ENCODE results near the gene SLC30A2.

SLC30A2 gene

DNA sequence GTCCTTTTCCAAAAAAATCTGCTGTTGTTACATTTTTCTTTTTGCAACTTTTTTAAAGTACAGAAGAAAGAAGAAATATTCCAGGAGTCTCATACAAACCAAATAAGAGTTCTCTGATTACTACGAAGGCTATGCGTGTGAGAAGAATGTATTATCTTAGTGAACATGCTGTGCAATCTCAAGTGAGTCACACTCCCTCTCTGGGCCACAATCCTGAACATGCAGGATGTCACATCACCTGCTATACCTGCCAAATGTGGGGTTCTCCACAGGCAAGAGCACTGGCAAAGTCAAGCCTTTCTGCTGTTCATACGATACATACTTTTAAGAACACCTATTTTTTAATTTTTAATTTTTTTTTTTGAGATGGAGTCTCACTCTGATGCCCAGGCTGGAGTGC lies 43.2 kb upstream of the SLC30A2 start:
- TF ChIP-seq, protein P1, sequence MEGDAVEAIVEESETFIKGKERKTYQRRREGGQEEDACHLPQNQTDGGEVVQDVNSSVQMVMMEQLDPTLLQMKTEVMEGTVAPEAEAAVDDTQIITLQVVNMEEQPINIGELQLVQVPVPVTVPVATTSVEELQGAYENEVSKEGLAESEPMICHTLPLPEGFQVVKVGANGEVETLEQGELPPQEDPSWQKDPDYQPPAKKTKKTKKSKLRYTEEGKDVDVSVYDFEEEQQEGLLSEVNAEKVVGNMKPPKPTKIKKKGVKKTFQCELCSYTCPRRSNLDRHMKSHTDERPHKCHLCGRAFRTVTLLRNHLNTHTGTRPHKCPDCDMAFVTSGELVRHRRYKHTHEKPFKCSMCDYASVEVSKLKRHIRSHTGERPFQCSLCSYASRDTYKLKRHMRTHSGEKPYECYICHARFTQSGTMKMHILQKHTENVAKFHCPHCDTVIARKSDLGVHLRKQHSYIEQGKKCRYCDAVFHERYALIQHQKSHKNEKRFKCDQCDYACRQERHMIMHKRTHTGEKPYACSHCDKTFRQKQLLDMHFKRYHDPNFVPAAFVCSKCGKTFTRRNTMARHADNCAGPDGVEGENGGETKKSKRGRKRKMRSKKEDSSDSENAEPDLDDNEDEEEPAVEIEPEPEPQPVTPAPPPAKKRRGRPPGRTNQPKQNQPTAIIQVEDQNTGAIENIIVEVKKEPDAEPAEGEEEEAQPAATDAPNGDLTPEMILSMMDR (IDR thresholded peaks at IDR 0.05; ENCODE audit: borderline replicate concordance, control extremely low read depth, extremely low read depth, insufficient read depth, missing control alignments) = no peak
- in situ Hi-C loops (cut with MboI; ENCODE audit: low sequenced_read_pairs, unreplicated experiment) = no loop called here
- DNase-seq (ENCODE audit: low spot score) = no peak

DNA sequence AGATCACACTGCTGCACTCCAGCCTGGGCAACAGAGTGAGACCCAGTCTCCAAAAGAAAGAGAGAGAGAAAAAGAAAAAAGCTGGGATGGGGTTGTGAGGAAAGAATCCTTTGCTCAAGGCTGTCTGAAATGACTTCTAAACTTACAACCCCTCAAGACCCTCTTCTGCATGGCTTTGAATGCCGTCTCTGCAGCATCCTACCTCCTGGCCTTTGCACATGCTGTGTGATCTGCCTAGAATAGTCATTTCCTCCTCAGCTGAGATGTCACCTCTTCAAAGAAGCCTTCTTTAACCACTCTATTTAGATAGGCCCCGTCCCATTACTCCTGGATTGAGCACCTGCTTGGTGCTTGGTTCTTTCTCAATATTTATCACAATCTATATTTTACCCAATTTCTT lies 38.9 kb upstream of the SLC30A2 start:
- in situ Hi-C loops (cut with MboI; ENCODE audit: low sequenced_read_pairs, unreplicated experiment) = no loop called here
- no peak for DNase-seq (ENCODE audit: low spot score)
- TF ChIP-seq, protein P1 (IDR thresholded peaks at IDR 0.05; ENCODE audit: borderline replicate concordance, control extremely low read depth, extremely low read depth, insufficient read depth, missing control alignments) = no peak

DNA sequence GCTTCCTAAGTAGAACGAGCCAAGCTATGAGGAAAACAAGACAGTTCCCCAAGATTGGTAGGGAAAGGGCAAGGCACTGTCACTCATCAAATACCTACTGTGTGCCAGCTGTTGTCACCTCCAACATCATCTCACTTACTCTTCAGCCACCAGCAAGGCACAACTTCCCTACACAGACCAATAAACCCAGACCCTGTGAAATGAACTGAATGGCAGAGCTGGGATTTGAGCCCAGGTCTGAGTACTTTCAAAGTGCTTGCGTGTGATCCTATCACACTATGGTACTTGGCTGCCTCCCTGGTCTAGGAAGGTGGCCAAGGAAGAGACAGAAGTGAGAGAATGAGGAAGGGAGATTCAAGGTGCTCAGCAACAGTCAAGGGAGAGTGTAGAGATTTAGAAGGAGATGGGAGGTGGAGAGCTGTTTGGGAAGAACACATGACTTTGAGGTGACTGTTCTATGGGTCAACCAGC lies 38.2 kb upstream of the SLC30A2 start:
- in situ Hi-C loops (cut with MboI; ENCODE audit: low sequenced_read_pairs, unreplicated experiment) = no loop called here
- no peak for DNase-seq (ENCODE audit: low spot score)
- TF ChIP-seq, protein P1 (IDR thresholded peaks at IDR 0.05; ENCODE audit: borderline replicate concordance, control extremely low read depth, extremely low read depth, insufficient read depth, missing control alignments) = no peak

DNA sequence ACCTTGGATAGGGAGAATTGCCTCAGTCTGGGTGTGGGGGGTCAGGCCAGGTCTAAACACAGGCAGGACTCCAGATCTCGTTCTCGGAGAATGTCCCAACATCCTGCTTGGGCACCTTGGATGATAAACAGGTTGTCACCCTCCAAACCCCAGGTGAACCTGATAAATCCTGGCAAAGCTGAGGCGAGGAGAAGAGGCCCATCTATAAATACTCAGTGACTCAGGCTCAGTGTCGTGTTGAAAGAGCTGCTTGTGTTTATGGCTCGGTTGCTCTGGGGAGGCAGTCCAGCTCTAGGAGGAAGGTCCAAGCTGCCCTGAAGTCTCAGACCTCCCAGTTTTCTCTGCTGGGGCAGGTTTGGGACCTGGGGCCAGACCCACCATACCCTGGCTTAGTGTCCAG lies 37.3 kb upstream of the SLC30A2 start:
- DNase-seq (ENCODE audit: low spot score) = no peak
- in situ Hi-C loops (cut with MboI; ENCODE audit: low sequenced_read_pairs, unreplicated experiment) = no loop called here
- TF ChIP-seq, protein P1 (IDR thresholded peaks at IDR 0.05; ENCODE audit: borderline replicate concordance, control extremely low read depth, extremely low read depth, insufficient read depth, missing control alignments) = no peak

DNA sequence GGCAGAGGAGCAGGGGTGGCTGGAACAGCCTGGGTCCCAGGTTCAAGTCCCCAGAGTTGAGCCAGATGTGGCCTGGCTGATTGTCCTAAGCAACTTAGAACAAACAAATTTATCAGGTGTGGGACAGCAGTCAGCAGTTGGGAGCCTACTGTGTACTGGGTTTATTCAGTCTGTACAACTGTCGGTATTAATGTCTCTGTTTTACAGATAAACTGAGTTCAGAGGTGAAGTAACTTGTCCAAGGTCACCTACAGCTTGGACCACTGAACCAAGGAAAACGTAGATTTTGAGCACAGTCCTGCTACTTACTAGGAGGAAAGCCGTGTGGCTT lies 36.1 kb upstream of the SLC30A2 start:
- DNase-seq (ENCODE audit: low spot score) = no peak
- in situ Hi-C loops (cut with MboI; ENCODE audit: low sequenced_read_pairs, unreplicated experiment) = no loop called here
- TF ChIP-seq, protein P1 (IDR thresholded peaks at IDR 0.05; ENCODE audit: borderline replicate concordance, control extremely low read depth, extremely low read depth, insufficient read depth, missing control alignments) = no peak

DNA sequence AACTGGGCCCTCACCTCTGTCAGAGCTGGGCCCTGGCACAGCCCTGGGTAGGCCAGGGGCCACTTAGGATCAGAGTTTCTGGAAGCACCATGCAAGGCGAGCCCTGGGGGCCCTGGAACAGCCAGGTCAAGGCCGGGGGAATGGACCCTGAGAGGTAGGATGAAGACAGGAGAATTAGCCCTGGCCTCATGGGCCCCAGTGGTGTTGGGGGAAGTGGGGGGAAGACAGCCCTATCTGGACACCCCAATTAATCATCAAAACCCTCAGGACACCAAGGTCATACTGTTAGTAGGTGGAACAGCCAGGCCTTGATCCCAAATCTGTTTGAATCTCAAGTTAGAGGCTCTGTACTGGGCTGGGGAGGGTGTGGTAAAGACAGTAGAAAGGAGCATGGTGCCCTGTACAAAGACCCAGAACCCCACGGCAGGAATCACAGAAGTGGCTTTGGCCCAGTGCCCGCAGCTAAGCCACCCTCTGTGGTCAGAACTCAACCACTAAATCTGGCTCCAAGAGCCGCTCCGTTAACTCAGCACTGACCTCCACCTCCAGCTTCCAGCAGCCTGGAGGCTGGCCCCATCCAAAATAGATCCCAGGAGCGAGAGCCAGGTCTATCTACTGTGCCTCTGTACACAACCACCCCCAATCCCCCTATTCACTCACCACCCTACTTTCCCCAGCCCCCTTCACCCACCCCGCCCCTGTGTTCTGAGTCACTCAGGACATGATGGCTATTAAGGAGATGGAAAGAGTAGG lies 35.5 kb upstream of the SLC30A2 start:
- no peak for DNase-seq (ENCODE audit: low spot score)
- in situ Hi-C loops (cut with MboI; ENCODE audit: low sequenced_read_pairs, unreplicated experiment) = no loop called here
- TF ChIP-seq, protein P1 (IDR thresholded peaks at IDR 0.05; ENCODE audit: borderline replicate concordance, control extremely low read depth, extremely low read depth, insufficient read depth, missing control alignments) = no peak
